HepG2 (cell line): Measurements from ENCODE around the gene EYA3.

Experiments used
- EZH2 ChIP-seq: conservative IDR thresholded peaks from 2 replicates; pipeline ENCODE4 v1.6.1; 2012; ENCODE audit warnings: mild to moderate bottlenecking, low read depth, low read length, moderate library complexity
- NR2F6 ChIP-seq, 2 experiments: IDR thresholded peaks; 2 replicates each; pipeline ENCODE4 v1.6.1; 2016; ENCODE audit warnings: antibody characterized with exemption in 1 of 2, mild to moderate bottlenecking in 1 of 2
- POLR2AphosphoS5 ChIP-seq: IDR thresholded peaks from 2 replicates; pipeline ENCODE4 v1.6.1; 2012; ENCODE audit warnings: low read depth, low read length
- RBM39 ChIP-seq: fragments of 200-400 bp; formaldehyde crosslinking; IDR thresholded peaks from one replicate; pipeline ENCODE4 v1.6.1; 2018; ENCODE audit warnings: antibody characterized with exemption, mild to moderate bottlenecking, low read depth, low read length; ENCODE audit not compliant: poor library complexity, severe bottlenecking
- SNAPC2 ChIP-seq: sonication (generic); formaldehyde crosslinking; IDR thresholded peaks from 2 replicates; pipeline ENCODE4 v1.8.1; 2022; ENCODE audit warnings: mild to moderate bottlenecking, missing genetic modification reagents
- SP1 ChIP-seq, 2 experiments: fragments of 450-650 bp in 1 of 2; sonication (generic) in 1 of 2; formaldehyde crosslinking in 1 of 2; IDR thresholded peaks; 2 replicates each; pipeline versions ENCODE4 v1.4.0 to v1.6.1; 2016 to 2020; ENCODE audit warnings: missing genetic modification reagents in 1 of 2
- ZBTB20 ChIP-seq: sonication (generic); formaldehyde crosslinking; IDR thresholded peaks from 2 replicates; pipeline ENCODE4 v1.8.1; 2023; ENCODE audit warnings: missing genetic modification reagents, low read depth, mild to moderate bottlenecking, borderline replicate concordance
- ZBTB7B ChIP-seq: sonication (generic); formaldehyde crosslinking; IDR thresholded peaks from 2 replicates; pipeline ENCODE4 v1.4.0; 2020; ENCODE audit warnings: missing genetic modification reagents
- ZNF101 ChIP-seq: sonication (generic); formaldehyde crosslinking; IDR thresholded peaks from 2 replicates; pipeline ENCODE4 v1.4.0; 2020; ENCODE audit warnings: mild to moderate bottlenecking, low read depth, missing genetic modification reagents, borderline replicate concordance
- TF ChIP-seq, protein P1 (sequence below): IDR thresholded peaks from 2 replicates; pipeline ENCODE4 v1.6.1; 2012; ENCODE audit warnings: inconsistent platforms
- TF ChIP-seq, protein P2 (sequence below), 2 experiments: IDR thresholded peaks; 2 replicates each; pipeline ENCODE4 v1.6.1; 2011 to 2012; ENCODE audit warnings: low read length in 2 of 2, borderline replicate concordance in 1 of 2, low read depth in 1 of 2, mild to moderate bottlenecking in 1 of 2, moderate library complexity in 1 of 2

DNA sequence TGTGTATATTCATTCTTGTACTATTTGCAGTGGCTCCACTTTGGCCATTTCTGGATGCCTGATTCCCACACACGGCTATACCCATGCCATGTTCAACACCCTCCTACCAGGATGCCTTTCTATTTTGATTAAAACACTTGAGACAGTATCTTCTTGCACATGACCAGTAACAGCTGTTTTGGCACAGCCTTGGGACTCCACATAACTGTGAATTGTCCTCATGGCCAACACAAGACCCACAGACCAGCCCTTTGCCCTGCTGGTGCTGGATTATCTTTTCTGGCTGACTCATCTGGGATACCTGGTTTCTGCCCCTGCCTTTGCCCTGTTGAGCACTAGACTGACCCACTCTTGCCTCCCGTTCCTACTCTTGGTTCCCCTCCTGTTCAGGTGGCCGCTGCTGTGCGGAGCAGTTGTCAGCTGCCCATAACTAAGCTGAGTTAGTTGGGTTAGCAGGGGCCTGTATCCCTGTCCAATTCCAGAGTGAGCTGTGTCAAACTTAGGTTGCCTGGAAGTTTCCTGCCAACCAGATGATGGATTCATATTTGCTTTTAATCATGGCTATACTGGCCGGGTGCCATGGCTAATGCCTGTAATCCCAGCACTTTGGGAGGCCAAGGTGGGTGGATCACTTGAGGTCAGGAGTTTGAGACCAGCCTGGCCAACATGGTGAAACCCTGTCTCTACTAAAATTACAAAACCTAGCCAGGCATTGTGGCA is 10.8 kb upstream of the EYA3 start:
- TF ChIP-seq RBM39 (no peak), SP1 (IDR thresholded peaks at IDR 0.05) (no peak), SP1 (CRISPR knock-in tag; IDR thresholded peaks at IDR 0.05) (no peak), ZBTB7B (no peak), POLR2AphosphoS5 (no peak), SNAPC2 (no peak), ZNF101 (CRISPR knock-in tag) (no peak), EZH2 (no peak), ZBTB20 (CRISPR knock-in tag) (no peak), NR2F6 (IDR thresholded peaks at IDR 0.05) (no peak), NR2F6 (CRISPR knock-in tag; IDR thresholded peaks at IDR 0.05) (no peak)
- TF ChIP-seq, protein P1, sequence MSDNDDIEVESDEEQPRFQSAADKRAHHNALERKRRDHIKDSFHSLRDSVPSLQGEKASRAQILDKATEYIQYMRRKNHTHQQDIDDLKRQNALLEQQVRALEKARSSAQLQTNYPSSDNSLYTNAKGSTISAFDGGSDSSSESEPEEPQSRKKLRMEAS: no peak
- TF ChIP-seq, protein P2, sequence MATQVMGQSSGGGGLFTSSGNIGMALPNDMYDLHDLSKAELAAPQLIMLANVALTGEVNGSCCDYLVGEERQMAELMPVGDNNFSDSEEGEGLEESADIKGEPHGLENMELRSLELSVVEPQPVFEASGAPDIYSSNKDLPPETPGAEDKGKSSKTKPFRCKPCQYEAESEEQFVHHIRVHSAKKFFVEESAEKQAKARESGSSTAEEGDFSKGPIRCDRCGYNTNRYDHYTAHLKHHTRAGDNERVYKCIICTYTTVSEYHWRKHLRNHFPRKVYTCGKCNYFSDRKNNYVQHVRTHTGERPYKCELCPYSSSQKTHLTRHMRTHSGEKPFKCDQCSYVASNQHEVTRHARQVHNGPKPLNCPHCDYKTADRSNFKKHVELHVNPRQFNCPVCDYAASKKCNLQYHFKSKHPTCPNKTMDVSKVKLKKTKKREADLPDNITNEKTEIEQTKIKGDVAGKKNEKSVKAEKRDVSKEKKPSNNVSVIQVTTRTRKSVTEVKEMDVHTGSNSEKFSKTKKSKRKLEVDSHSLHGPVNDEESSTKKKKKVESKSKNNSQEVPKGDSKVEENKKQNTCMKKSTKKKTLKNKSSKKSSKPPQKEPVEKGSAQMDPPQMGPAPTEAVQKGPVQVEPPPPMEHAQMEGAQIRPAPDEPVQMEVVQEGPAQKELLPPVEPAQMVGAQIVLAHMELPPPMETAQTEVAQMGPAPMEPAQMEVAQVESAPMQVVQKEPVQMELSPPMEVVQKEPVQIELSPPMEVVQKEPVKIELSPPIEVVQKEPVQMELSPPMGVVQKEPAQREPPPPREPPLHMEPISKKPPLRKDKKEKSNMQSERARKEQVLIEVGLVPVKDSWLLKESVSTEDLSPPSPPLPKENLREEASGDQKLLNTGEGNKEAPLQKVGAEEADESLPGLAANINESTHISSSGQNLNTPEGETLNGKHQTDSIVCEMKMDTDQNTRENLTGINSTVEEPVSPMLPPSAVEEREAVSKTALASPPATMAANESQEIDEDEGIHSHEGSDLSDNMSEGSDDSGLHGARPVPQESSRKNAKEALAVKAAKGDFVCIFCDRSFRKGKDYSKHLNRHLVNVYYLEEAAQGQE (IDR thresholded peaks at IDR 0.05; ENCODE audit: borderline replicate concordance in 1 of 2, low read depth in 1 of 2, low read length in 2 of 2): no peak
